ENCODE measurements around the gene OAF. TPM values are rescaled to one million over a fixed set of nuclear protein-coding genes. Genes with fewer than 3 reads are reported as not detected.

Gene OAF
- total RNA-seq, 1 donor from 2014 or later, result 13.6 TPM

- Histone ChIP-seq H3K9me3 (ENCODE audit: control insufficient read depth in 3 of 3, low read length in 3 of 3) (no peaks in the 10 kb centered on the region), H3K27ac (ENCODE audit: low read depth, low read length) (no peak overlapping the region), H3K4me3 (ENCODE audit: low read length in 3 of 3) (no peak overlapping the region), H3K36me3 (ENCODE audit: control insufficient read depth in 3 of 3, insufficient read depth in 3 of 3, low read length in 3 of 3) (no peaks in the 10 kb centered on the region), H3K4me1 (ENCODE audit: control insufficient read depth in 3 of 3, insufficient read depth in 3 of 3, low read length in 3 of 3) (peaks cover 0 to 3% (median 2%) of the 10 kb centered on the region in 3 donors), H3K27me3 (ENCODE audit: control insufficient read depth in 3 of 3, insufficient read depth in 3 of 3, low read length in 3 of 3) (peaks cover 48 to 60% (median 57%) of the 10 kb centered on the region in 3 donors), H3K9ac (ENCODE audit: low read depth in 1 of 3, low read length in 3 of 3) (no peak overlapping the region)
Measured at GRCh38 chr11:120238968-120239620, 28.3 kb downstream of the OAF start.

- Histone ChIP-seq H3K4me3 (ENCODE audit: low read length in 3 of 3) (no peak within 1 kb of the TSS), H3K9me3 (ENCODE audit: control insufficient read depth in 3 of 3, low read length in 3 of 3) (no peaks in the 10 kb centered on the region), H3K27ac (ENCODE audit: low read depth, low read length) (no peak within 1 kb of the TSS), H3K4me1 (ENCODE audit: control insufficient read depth in 3 of 3, insufficient read depth in 3 of 3, low read length in 3 of 3) (peaks cover 0 to 2% (median 0%) of the 10 kb centered on the region in 3 donors), H3K9ac (ENCODE audit: low read depth in 1 of 3, low read length in 3 of 3) (no peak within 1 kb of the TSS), H3K27me3 (ENCODE audit: control insufficient read depth in 3 of 3, insufficient read depth in 3 of 3, low read length in 3 of 3) (peaks cover 55 to 62% (median 57%) of the 10 kb centered on the region in 3 donors), H3K36me3 (ENCODE audit: control insufficient read depth in 3 of 3, insufficient read depth in 3 of 3, low read length in 3 of 3) (no peaks in the 10 kb centered on the region)
Measured at GRCh38 chr11:120239713-120240640, 29.1 kb downstream of the OAF start, which contains the start of gene POU2F3. POU2F3 (plus strand) TSS chr11:120240140; CDS start chr11:120240344, 204 bp downstream.

GRCh38 chr11:120240866-120241265, 30.0 kb downstream of the OAF start:
- no peak overlapping the region for H3K4me3 ChIP-seq (ENCODE audit: low read length in 3 of 3)
- no peaks in the 10 kb centered on the region for H3K9me3 ChIP-seq (ENCODE audit: control insufficient read depth in 3 of 3, low read length in 3 of 3)
- H3K9ac ChIP-seq (ENCODE audit: low read depth in 1 of 3, low read length in 3 of 3), result no peak overlapping the region
- peaks cover 57 to 66% (median 61%) of the 10 kb centered on the region in 3 donors for H3K27me3 ChIP-seq (ENCODE audit: control insufficient read depth in 3 of 3, insufficient read depth in 3 of 3, low read length in 3 of 3)
- peaks cover 0 to 2% (median 0%) of the 10 kb centered on the region in 3 donors for H3K4me1 ChIP-seq (ENCODE audit: control insufficient read depth in 3 of 3, insufficient read depth in 3 of 3, low read length in 3 of 3)
- no peak overlapping the region for H3K27ac ChIP-seq (ENCODE audit: low read depth, low read length)
- no peaks in the 10 kb centered on the region for H3K36me3 ChIP-seq (ENCODE audit: control insufficient read depth in 3 of 3, insufficient read depth in 3 of 3, low read length in 3 of 3)

GRCh38 chr11:120241277-120241676, 30.4 kb downstream of the OAF start:
- H3K9ac ChIP-seq (ENCODE audit: low read depth in 1 of 3, low read length in 3 of 3), result no peak overlapping the region
- H3K36me3 ChIP-seq (ENCODE audit: control insufficient read depth in 3 of 3, insufficient read depth in 3 of 3, low read length in 3 of 3), result no peaks in the 10 kb centered on the region
- peaks cover 57 to 65% (median 64%) of the 10 kb centered on the region in 3 donors for H3K27me3 ChIP-seq (ENCODE audit: control insufficient read depth in 3 of 3, insufficient read depth in 3 of 3, low read length in 3 of 3)
- H3K4me1 ChIP-seq (ENCODE audit: control insufficient read depth in 3 of 3, insufficient read depth in 3 of 3, low read length in 3 of 3), result peaks cover 0 to 2% (median 0%) of the 10 kb centered on the region in 3 donors
- no peaks in the 10 kb centered on the region for H3K9me3 ChIP-seq (ENCODE audit: control insufficient read depth in 3 of 3, low read length in 3 of 3)
- H3K4me3 ChIP-seq (ENCODE audit: low read length in 3 of 3), result no peak overlapping the region
- no peak overlapping the region for H3K27ac ChIP-seq (ENCODE audit: low read depth, low read length)

- peaks cover 57 to 65% (median 65%) of the 10 kb centered on the region in 3 donors for H3K27me3 ChIP-seq (ENCODE audit: control insufficient read depth in 3 of 3, insufficient read depth in 3 of 3, low read length in 3 of 3)
- no peak overlapping the region for H3K9ac ChIP-seq (ENCODE audit: low read depth in 1 of 3, low read length in 3 of 3)
- no peaks in the 10 kb centered on the region for H3K9me3 ChIP-seq (ENCODE audit: control insufficient read depth in 3 of 3, low read length in 3 of 3)
Measured at GRCh38 chr11:120243221-120243620, 32.4 kb downstream of the OAF start.

GRCh38 chr11:120244476-120245365, 33.9 kb downstream of the OAF start:
- H3K9me3 ChIP-seq (ENCODE audit: control insufficient read depth in 3 of 3, low read length in 3 of 3), result no peaks in the 10 kb centered on the region
- H3K27me3 ChIP-seq (ENCODE audit: control insufficient read depth in 3 of 3, insufficient read depth in 3 of 3, low read length in 3 of 3), result peaks cover 48 to 60% (median 55%) of the 10 kb centered on the region in 3 donors
- H3K9ac ChIP-seq (ENCODE audit: low read depth in 1 of 3, low read length in 3 of 3), result no peak overlapping the region
- H3K4me3 ChIP-seq (ENCODE audit: low read length in 3 of 3), result no peak overlapping the region
- no peaks in the 10 kb centered on the region for H3K36me3 ChIP-seq (ENCODE audit: control insufficient read depth in 3 of 3, insufficient read depth in 3 of 3, low read length in 3 of 3)
- no peak overlapping the region for H3K27ac ChIP-seq (ENCODE audit: low read depth, low read length)
- peaks cover 0 to 2% (median 0%) of the 10 kb centered on the region in 3 donors for H3K4me1 ChIP-seq (ENCODE audit: control insufficient read depth in 3 of 3, insufficient read depth in 3 of 3, low read length in 3 of 3)

More at GRCh38 chr11:120243221-120243620, 32.4 kb downstream of the OAF start:
- Histone ChIP-seq H3K4me1 (ENCODE audit: control insufficient read depth in 3 of 3, insufficient read depth in 3 of 3, low read length in 3 of 3) (peaks cover 0 to 2% (median 0%) of the 10 kb centered on the region in 3 donors), H3K4me3 (ENCODE audit: low read length in 3 of 3) (no peak overlapping the region), H3K27ac (ENCODE audit: low read depth, low read length) (no peak overlapping the region), H3K36me3 (ENCODE audit: control insufficient read depth in 3 of 3, insufficient read depth in 3 of 3, low read length in 3 of 3) (no peaks in the 10 kb centered on the region)

- Histone ChIP-seq H3K4me3 (ENCODE audit: low read length in 3 of 3) (no peak overlapping the region), H3K9ac (ENCODE audit: low read depth in 1 of 3, low read length in 3 of 3) (no peak overlapping the region), H3K36me3 (ENCODE audit: control insufficient read depth in 3 of 3, insufficient read depth in 3 of 3, low read length in 3 of 3) (no peaks in the 10 kb centered on the region), H3K9me3 (ENCODE audit: control insufficient read depth in 3 of 3, low read length in 3 of 3) (no peaks in the 10 kb centered on the region), H3K27me3 (ENCODE audit: control insufficient read depth in 3 of 3, insufficient read depth in 3 of 3, low read length in 3 of 3) (peaks cover 41 to 57% (median 50%) of the 10 kb centered on the region in 3 donors), H3K27ac (ENCODE audit: low read depth, low read length) (no peak overlapping the region), H3K4me1 (ENCODE audit: control insufficient read depth in 3 of 3, insufficient read depth in 3 of 3, low read length in 3 of 3) (no peaks in the 10 kb centered on the region)
Measured at GRCh38 chr11:120245434-120245833, 34.6 kb downstream of the OAF start.

- Histone ChIP-seq H3K4me1 (ENCODE audit: control insufficient read depth in 3 of 3, insufficient read depth in 3 of 3, low read length in 3 of 3) (no peaks in the 10 kb centered on the region), H3K9ac (ENCODE audit: low read depth in 1 of 3, low read length in 3 of 3) (no peak overlapping the region), H3K36me3 (ENCODE audit: control insufficient read depth in 3 of 3, insufficient read depth in 3 of 3, low read length in 3 of 3) (no peaks in the 10 kb centered on the region), H3K4me3 (ENCODE audit: low read length in 3 of 3) (no peak overlapping the region), H3K27me3 (ENCODE audit: control insufficient read depth in 3 of 3, insufficient read depth in 3 of 3, low read length in 3 of 3) (peaks cover 22 to 40% (median 23%) of the 10 kb centered on the region in 3 donors), H3K27ac (ENCODE audit: low read depth, low read length) (no peak overlapping the region), H3K9me3 (ENCODE audit: control insufficient read depth in 3 of 3, low read length in 3 of 3) (no peaks in the 10 kb centered on the region)
Measured at GRCh38 chr11:120248551-120249278, 37.9 kb downstream of the OAF start.
